B cell (primary cell): ENCODE data around the gene CELF2. TPM values are rescaled to one million over a fixed set of nuclear protein-coding genes. Genes with fewer than 3 reads are reported as not detected.

Source experiments
- ATAC-seq: fragments of 200-7000 bp; cut with Tn5 transposase; one replicate; pipeline ENCODE4 v1.10.0; 2021; ENCODE audit warnings: low read depth, mild to moderate bottlenecking, moderate number of reproducible peaks, moderate library complexity
- CTCF ChIA-PET: fragments of 350-600 bp; sonication (Branson Sonifier 250); formaldehyde crosslinking; loops from one replicate; lab custom pipeline; 2021; ENCODE audit warnings: antibody characterized with exemption, inconsistent platforms; lab: Charles Lee
- POLR2A ChIA-PET: fragments of 350-600 bp; sonication (Branson Sonifier 250); formaldehyde crosslinking; loops from one replicate; lab custom pipeline; 2021; ENCODE audit warnings: antibody characterized with exemption; lab: Charles Lee
- DNase-seq: peaks from one replicate; pipeline ENCODE4 v3.0.0; 2013
- H2AFZ ChIP-seq: 2 replicates; pipeline ENCODE4 v1.6.1; 2012; ENCODE audit warnings: mild to moderate bottlenecking, low read depth, low read length; ENCODE audit not compliant: insufficient read depth, poor library complexity, severe bottlenecking
- H3K27ac ChIP-seq, 2 donors: 1 replicate in 1 of 2; 2 replicates in 1 of 2; pipeline ENCODE4 v1.5.1; 2012 to 2013; ENCODE audit warnings: low read length in 2 of 2, mild to moderate bottlenecking in 2 of 2, moderate library complexity in 1 of 2
- H3K27me3 ChIP-seq, 4 experiments: fragments of 200-600 bp in 1 of 4; sonication (generic) in 1 of 4; replicated peaks in 1 of 4; 1 replicate in 2 of 4; 2 replicates in 2 of 4; pipeline versions ENCODE4 v1.6.1 to v1.7.0; 2013 to 2016; ENCODE audit warnings: low read length in 3 of 4, mild to moderate bottlenecking in 2 of 4, mixed read lengths in 1 of 4, moderate library complexity in 1 of 4; ENCODE audit not compliant: insufficient read depth in 4 of 4, control insufficient read depth in 3 of 4; ENCODE audit errors: control extremely low read depth in 1 of 4
- H3K36me3 ChIP-seq, 2 experiments: replicated peaks in 1 of 2; 1 replicate in 1 of 2; 2 replicates in 1 of 2; pipeline versions ENCODE4 v1.6.1 to v1.7.1; 2013; ENCODE audit warnings: low read length in 1 of 2; ENCODE audit not compliant: insufficient read depth in 2 of 2, control insufficient read depth in 1 of 2; ENCODE audit errors: control extremely low read depth in 1 of 2, extremely low read depth in 1 of 2
- H3K4me1 ChIP-seq, 2 donors: fragments of 200-600 bp in 1 of 2; sonication (generic) in 1 of 2; 1 replicate in 1 of 2; 2 replicates in 1 of 2; pipeline versions ENCODE4 v1.5.1 to v1.6.1; 2013 to 2017; ENCODE audit warnings: low read length in 2 of 2; ENCODE audit not compliant: control insufficient read depth in 2 of 2, insufficient read depth in 2 of 2
- H3K4me2 ChIP-seq: replicated peaks from 2 replicates; pipeline ENCODE3; 2012; ENCODE audit warnings: mild to moderate bottlenecking, low read depth, low read length; ENCODE audit not compliant: poor library complexity, severe bottlenecking
- H3K4me3 ChIP-seq, 5 experiments: fragments of 200-600 bp in 1 of 5; sonication (generic) in 1 of 5; 1 replicate in 3 of 5; 2 replicates in 2 of 5; pipeline versions ENCODE4 v1.5.1 to v1.7.0; 2011 to 2016; ENCODE audit warnings: low read length in 4 of 5, mild to moderate bottlenecking in 4 of 5, low read depth in 2 of 5, control low read depth in 1 of 5, moderate library complexity in 1 of 5; ENCODE audit not compliant: insufficient read depth in 1 of 5; ENCODE audit errors: control extremely low read depth in 1 of 5, extremely low read depth in 1 of 5
- H3K79me2 ChIP-seq: fragments of 200-600 bp; sonication (generic); one replicate; pipeline ENCODE4 v1.6.0; 2016; ENCODE audit warnings: low read length; ENCODE audit not compliant: control insufficient read depth, insufficient read depth
- H3K9ac ChIP-seq: fragments of 200-600 bp; sonication (generic); 2 replicates; pipeline ENCODE4 v1.6.1; 2017; ENCODE audit warnings: mild to moderate bottlenecking, low read length, moderate library complexity
- H3K9me3 ChIP-seq, 3 donors: one replicate each; pipeline versions ENCODE4 v1.6.1 to v1.7.1; 2013; ENCODE audit warnings: low read length in 2 of 3; ENCODE audit not compliant: control insufficient read depth in 2 of 3, insufficient read depth in 1 of 3; ENCODE audit errors: control extremely low read depth in 1 of 3
- H4K20me1 ChIP-seq: 2 replicates; pipeline ENCODE4 v1.6.0; 2012; ENCODE audit warnings: mild to moderate bottlenecking, low read length; ENCODE audit not compliant: insufficient read depth, control insufficient read depth, poor library complexity, severe bottlenecking
- H3K27ac Mint-ChIP-seq: one replicate; pipeline ENCODE4 v1.8.0; 2021; ENCODE audit warnings: mixed read lengths
- H3K27me3 Mint-ChIP-seq: one replicate; pipeline ENCODE4 v1.8.0; 2021; ENCODE audit warnings: mixed read lengths
- H3K4me1 Mint-ChIP-seq: one replicate; pipeline ENCODE4 v1.8.0; 2021; ENCODE audit warnings: mixed read lengths
- H3K4me3 Mint-ChIP-seq: one replicate; pipeline ENCODE4 v1.8.0; 2021; ENCODE audit warnings: mixed read lengths
- H3K9me3 Mint-ChIP-seq: one replicate; pipeline ENCODE4 v1.8.0; 2022; ENCODE audit warnings: mixed read lengths; ENCODE audit not compliant: insufficient read depth
- EZH2 ChIP-seq: IDR thresholded peaks from 2 replicates; pipeline ENCODE4 v1.6.1; 2012; ENCODE audit warnings: borderline replicate concordance, low read depth, mild to moderate bottlenecking, moderate library complexity, low read length; ENCODE audit not compliant: insufficient read depth, poor library complexity, severe bottlenecking
- WGBS: methylation state at CpG from one replicate; pipeline ENCODE4 v1.1.5; 2013; ENCODE audit warnings: missing lambda C conversion rate; ENCODE audit not compliant: insufficient coverage; 5-methylcytosine and 5-hydroxymethylcytosine counted together
- intact Hi-C: fragments of 100-400 bp; cut with micrococcal nuclease; formaldehyde crosslinking; loops from one replicate; pipeline ENCODE4 v1.10.0; 2022
- polyA plus RNA-seq: library from polyadenylated mRNA; depleted of rRNA; stranded (reverse); fragments of >200 nt; gene quantifications from 2 replicates; pipeline ENCODE4 v1.2.3, GENCODE V29; 2012
- total RNA-seq, 2 donors: library from RNA; stranded (reverse); fragments of 120-200 nt in 1 of 2; gene quantifications; 1 replicate in 1 of 2; 2 replicates in 1 of 2; pipeline versions ENCODE4 v1.2.3 to v1.2.4, GENCODE V29; 2013 to 2022
- TF ChIP-seq, protein P1 (sequence below): fragments of 200-600 bp; IDR thresholded peaks from one replicate; pipeline ENCODE4 v1.8.0; 2022; ENCODE audit warnings: antibody characterized with exemption, mild to moderate bottlenecking

CELF2 gene
- total and polyA plus RNA-seq, 2 donors (not counting 1 experiment from before 2014, with no cell fraction given), result 59.5 to 112 TPM

DNA sequence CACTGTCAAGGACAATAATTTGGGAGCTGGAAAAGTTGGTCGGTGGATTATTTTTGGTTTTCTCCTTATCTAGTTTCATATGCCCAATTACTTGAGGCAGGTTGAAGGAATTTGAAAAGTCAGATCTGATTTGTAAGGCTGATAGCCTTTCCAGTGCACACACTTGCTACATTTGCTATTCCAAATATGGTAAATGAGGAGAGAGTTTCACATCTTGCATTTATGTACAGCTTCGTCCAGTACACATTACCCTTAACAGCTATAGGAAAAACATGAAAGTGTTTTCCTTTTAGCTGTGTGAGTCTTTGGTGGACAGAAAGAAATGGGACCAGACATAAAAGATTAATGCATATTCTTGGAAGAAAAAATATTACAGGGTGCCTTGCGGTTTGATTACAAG is 201.8 kb downstream of the CELF2 start:
- H4K20me1 ChIP-seq, result peaks cover 99% of the 10 kb centered on the region
- no peak overlapping the region for H3K27ac ChIP-seq
- DNase-seq (no peak), ATAC-seq (no peak)
- H3K27ac Mint-ChIP-seq, result no peak overlapping the region
- H3K4me2 ChIP-seq, result no peak overlapping the region
- peaks cover 44% of the 10 kb centered on the region for H3K4me1 Mint-ChIP-seq
- intact Hi-C loops, result no loop called here
- no CpG with 5 or more reads among the region's 3 CpGs for WGBS
- H3K4me1 ChIP-seq, result peaks cover 2 to 3% of the 10 kb centered on the region in 2 donors
- ChIA-PET CTCF (interaction anchor here (0.7 to 1.5 kb wide), 3 partner anchors 14 to 106 kb away, joined by 3 read pairs; no protein-coding TSS in a partner anchor), POLR2A (no interaction called here)
- no peak overlapping the region for H2AFZ ChIP-seq
- no peaks in the 10 kb centered on the region for H3K9me3 Mint-ChIP-seq
- TF ChIP-seq EZH2, result no peak
- TF ChIP-seq, protein P1, sequence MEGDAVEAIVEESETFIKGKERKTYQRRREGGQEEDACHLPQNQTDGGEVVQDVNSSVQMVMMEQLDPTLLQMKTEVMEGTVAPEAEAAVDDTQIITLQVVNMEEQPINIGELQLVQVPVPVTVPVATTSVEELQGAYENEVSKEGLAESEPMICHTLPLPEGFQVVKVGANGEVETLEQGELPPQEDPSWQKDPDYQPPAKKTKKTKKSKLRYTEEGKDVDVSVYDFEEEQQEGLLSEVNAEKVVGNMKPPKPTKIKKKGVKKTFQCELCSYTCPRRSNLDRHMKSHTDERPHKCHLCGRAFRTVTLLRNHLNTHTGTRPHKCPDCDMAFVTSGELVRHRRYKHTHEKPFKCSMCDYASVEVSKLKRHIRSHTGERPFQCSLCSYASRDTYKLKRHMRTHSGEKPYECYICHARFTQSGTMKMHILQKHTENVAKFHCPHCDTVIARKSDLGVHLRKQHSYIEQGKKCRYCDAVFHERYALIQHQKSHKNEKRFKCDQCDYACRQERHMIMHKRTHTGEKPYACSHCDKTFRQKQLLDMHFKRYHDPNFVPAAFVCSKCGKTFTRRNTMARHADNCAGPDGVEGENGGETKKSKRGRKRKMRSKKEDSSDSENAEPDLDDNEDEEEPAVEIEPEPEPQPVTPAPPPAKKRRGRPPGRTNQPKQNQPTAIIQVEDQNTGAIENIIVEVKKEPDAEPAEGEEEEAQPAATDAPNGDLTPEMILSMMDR, result no peak
- no peak overlapping the region for H3K4me3 Mint-ChIP-seq
- H3K27me3 ChIP-seq, result no peaks in the 10 kb centered on the region
- no peaks in the 10 kb centered on the region for H3K9me3 ChIP-seq
- peaks cover 100% of the 10 kb centered on the region for H3K79me2 ChIP-seq
- H3K27me3 Mint-ChIP-seq, result no peaks in the 10 kb centered on the region
- H3K4me3 ChIP-seq, result no peak overlapping the region
- peaks cover 8 to 90% of the 10 kb centered on the region in 2 experiments for H3K36me3 ChIP-seq
- no peak overlapping the region for H3K9ac ChIP-seq

DNA sequence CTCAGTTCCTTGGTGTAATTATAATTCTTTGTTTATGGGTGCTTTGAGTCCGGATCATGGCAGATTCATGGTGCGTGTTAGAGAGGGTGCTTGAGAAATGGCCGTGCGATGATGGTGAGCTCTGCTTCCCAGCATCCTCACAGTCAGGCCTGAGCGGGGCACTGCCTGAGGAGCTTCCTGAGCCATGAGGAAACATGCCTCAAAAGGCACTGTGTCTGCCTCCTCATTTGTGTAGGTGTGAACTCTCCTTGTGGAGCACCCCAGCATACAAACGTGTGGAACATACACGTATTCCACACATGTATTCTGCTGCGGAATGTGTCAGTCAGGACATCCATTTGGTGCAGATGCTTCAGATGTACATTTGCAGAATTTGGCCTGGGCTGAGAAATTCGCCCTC is 205.4 kb downstream of the CELF2 start:
- H3K4me1 ChIP-seq, result peaks cover 37 to 38% of the 10 kb centered on the region in 2 donors
- intact Hi-C loops, result no loop called here
- no peak overlapping the region for H3K4me2 ChIP-seq
- Mint-ChIP-seq H3K4me3 (no peak overlapping the region), H3K27me3 (no peaks in the 10 kb centered on the region), H3K27ac (no peak overlapping the region), H3K4me1 (peaks cover 60% of the 10 kb centered on the region), H3K9me3 (no peaks in the 10 kb centered on the region)
- peaks cover 8 to 64% of the 10 kb centered on the region in 2 experiments for H3K36me3 ChIP-seq
- peaks cover 100% of the 10 kb centered on the region for H3K79me2 ChIP-seq
- no peaks in the 10 kb centered on the region for H3K9me3 ChIP-seq
- H3K4me3 ChIP-seq, result no peak overlapping the region
- no peak overlapping the region for H3K9ac ChIP-seq
- H4K20me1 ChIP-seq, result peaks cover 99% of the 10 kb centered on the region
- 89% methylated on average over 9 of the region's 9 CpGs for WGBS
- H3K27me3 ChIP-seq, result no peaks in the 10 kb centered on the region
- ChIA-PET CTCF (no interaction called here), POLR2A (no interaction called here)
- no peak for TF ChIP-seq EZH2
- TF ChIP-seq, protein P1, result no peak
- no peak for DNase-seq
- no peak overlapping the region for H2AFZ ChIP-seq
- ATAC-seq, result no peak
- peak overlapping the region in 1 of 2 donors; percentile 17 for H3K27ac ChIP-seq
